HL-60/S4 (cell line): Measurements from ENCODE around the gene DNAH11.

ENCODE experiments used
- in situ Hi-C: fragments of 300-500 bp; cut with MboI; formaldehyde crosslinking; loops from 2 replicates; pipeline ENCODE4 v1.14.3; 2022; ENCODE audit warnings: low sequenced_read_pairs

Gene DNAH11

DNA sequence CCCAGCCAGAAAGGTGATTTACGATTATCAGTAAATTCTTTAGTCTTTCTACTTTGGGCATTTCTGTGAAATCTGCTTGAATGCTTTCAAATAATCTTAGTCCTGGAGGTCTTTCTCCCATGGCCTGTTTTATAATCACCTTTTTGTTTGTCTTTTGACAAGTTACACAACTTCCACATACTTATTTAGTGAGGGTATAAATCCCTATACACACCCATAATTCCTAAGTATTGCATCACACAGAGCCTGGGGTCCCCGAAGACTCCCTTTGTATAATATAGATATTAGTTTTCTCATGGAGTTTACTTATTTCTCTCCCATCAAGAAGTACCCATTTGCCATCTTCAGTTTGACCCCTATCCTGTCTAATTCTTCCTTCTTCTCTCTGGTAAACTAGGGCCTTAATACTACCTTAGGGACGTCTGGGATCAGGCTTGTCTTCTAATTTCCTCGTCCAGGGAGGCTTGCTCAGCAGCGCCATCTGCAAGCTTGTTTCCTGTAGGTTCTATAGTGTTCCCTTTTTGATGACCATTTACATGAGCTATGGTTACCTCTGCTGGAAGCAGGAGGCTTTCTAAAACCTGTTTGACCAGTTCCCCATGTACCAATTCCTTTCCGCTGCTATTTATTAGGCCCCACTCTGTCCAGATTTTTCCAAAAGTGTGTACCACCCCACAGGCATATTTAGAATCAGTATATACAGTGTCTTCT lies 8.1 kb downstream of the DNAH11 start:
- in situ Hi-C loops: no loop called here

DNA sequence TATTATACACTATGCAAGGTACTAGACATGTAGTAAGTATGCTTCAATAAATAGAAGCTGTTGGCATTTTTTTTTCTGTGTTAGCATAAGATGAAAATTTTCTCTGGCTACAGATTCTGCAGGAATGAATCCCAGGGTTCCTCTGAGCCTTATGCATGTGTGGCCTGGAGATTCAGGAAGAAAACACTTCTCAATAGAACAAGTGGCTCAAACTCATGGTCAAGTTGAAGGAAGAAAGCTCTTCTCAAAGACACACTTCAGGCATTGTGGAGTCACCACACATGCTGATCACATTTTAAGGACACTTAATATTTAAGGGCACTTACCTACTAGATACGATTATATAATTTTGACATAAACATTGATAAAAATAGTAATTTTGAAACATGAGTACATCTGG lies 19.5 kb downstream of the DNAH11 start:
- in situ Hi-C loops: no loop called here

DNA sequence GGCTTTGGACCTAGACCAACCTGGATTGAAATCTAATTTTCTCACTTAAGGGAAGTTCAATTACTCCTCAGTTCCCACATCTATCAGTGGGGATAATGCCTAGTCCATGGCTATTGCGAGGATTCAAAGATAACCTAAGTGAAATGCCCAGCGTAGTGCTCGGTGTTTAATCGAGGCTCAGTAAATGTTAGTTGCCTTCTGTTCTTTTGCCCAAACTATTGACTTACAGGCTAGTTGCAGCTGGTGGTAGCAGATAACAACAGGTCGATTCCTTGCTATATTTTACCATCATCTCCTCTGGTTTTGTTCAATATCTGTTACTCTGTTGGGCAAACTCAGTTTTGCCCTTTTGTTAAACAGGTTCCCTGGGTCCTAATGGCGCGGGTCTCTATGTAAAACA lies 22.8 kb downstream of the DNAH11 start:
- in situ Hi-C loops: no loop called here

DNA sequence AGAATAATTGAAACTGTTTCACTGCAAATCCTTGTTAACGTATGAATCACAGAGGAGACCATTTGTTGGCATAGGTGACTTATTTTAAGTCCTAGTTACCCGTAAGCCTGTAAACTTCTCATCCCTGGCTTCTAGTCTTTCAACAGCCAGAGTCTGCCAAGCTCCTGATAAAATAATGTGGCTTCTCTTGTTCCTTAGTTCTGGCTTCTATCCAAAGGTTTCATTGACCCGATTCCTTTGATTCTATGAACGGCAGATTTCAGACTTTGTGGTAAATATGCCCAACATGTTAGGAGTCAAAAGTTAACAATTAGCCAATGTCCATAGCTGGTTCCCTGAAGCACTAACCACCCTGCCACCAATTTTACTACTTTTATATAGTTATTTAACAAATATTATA lies 23.3 kb downstream of the DNAH11 start:
- in situ Hi-C loops: no loop called here

DNA sequence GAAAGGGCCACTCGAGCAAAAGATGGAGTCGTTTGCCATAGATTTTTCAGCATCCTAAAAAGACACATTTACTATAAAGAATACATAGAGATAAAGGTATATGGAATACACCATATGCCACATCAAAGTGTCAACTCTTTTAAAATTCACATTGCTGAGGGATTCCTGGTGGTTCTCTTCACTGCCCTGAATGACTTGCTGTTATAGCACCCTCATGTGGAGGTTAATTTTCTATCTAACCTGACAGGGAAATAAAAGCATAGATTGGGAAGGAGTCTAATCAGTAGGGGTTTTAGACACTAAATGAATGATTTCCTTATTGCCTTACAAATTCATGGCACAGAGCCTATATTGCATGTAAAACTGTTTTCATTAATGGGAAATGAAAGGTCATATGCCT lies 25.9 kb downstream of the DNAH11 start:
- in situ Hi-C loops: no loop called here

DNA sequence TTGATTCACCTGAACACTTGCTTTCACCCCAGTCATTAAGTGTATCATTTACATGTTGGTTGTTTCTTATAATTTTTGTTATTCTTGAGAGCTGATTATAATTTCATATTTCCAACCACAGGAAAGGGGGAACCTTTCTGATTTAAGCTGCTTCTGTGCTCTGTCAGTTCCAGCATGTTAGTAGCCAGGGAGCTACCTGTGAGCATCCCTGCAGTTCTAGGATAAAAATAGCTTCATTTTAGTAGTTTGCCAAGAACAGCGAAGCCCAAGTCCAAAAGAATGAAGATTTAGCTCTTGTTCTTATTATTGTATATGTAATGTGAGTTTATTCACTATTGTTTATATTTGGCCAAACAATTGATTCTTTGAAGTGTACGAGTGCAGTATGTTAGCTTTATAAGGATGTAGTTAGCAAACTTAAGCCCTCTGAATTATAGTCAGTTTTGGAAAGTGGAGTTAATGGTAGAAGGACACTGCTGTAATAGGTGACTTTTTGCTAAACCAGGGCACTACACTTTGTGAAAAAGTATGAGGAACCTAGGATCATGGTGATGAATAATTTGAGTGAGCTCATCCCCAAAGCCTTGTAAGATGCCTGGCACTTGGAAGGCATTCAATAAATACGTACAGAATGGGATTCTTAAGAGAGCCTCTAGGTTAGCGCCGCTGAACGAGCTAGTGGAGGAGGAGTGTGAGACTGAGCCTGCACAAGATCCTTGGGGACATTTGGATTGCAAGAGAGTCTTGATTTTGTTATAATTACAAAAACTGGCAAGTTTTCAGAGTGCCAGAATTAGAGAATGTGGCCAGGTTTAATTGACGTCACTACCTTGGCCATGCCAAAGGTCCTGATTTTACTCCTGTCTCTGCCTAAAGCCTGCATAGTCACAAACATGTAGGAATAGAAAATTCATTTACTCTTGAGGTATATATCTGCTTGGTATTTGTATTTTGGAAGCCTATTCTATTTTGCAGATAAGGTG lies 29.8 kb downstream of the DNAH11 start:
- in situ Hi-C loops: no loop called here

DNA sequence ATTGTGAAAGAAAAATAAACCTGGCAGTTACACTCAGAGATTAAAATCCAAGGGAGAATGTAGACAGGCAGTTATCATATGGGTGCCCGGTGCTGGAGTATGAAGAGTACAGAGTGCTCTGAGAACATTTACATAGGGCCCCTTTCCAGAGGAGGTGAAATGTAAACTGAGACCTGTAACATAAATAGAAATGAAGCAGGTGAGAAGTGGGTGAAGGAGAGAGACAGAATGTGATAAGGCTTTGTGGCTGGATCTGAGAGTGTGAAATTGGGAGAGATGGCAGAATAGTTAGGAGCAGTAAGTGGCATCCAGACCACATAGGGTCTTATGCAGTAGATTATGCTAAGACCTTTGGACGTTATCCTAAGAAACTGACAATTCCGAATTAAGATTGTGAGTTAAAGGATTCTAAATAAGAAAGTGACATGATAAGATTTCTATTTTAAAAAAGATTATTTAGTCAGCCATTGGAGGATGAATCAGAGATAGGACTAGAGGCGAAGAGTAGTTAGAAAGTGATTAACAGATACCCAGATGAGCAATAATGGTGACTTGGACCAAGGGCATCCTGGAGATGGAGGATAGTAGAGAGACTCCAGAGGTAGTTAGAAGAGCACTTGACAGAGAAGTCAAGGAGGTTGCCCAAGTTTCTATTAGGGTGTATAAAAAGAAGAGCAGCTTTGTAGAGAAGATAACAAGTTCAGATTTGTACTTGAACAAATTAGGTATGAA lies 36.7 kb downstream of the DNAH11 start:
- in situ Hi-C loops: no loop called here

DNA sequence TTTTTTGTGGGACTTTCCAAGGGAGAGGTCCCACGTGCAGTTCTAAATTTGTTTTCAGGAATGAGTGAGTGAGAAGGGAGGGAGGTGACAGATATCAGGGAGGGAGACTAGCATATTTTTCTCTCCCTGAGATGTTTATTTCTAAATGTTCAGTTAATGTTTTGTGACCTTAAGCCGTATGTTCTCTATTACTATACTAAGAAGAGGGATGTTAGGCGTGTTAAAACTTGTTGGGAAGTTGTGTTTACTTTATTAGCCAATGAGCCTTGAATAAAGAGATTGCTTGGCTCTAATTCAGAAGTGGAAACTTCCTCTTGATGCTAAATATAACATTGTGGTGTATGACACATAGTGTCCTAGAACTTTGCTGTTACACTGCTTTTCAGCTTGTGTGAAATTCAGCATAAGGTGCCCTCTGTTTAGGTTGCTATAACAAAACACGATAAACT lies 37.3 kb downstream of the DNAH11 start:
- in situ Hi-C loops: no loop called here

DNA sequence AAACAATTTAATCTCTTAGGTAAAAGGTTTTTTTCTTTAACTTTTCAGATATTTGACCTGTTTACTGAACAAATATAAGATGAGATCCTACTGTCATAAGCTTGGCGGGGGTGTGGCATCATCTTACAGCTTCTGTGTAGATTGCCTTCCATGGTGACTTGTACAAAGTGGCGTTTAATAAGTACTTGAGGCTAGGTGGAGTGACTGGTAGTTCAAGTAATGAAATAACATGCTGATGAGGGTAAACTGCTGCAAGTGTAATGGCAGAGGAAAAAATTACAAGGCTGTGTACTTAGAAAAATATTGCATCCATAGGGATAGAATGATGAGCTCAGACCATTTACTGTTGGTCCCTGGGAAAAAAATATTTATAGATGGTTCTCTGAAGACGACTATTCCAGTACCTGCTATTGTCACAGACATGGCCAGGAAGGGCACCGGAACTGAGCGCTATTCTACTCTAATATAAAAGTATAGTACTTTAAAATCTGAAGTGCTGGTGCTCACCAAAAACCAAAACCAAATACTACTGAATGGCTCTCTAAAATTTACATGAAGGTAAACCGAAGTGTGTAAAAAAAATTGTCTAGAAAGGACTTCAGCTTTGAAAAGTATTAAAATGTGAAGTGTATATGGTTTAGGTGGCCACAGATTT lies 42.4 kb downstream of the DNAH11 start:
- in situ Hi-C loops: no loop called here

DNA sequence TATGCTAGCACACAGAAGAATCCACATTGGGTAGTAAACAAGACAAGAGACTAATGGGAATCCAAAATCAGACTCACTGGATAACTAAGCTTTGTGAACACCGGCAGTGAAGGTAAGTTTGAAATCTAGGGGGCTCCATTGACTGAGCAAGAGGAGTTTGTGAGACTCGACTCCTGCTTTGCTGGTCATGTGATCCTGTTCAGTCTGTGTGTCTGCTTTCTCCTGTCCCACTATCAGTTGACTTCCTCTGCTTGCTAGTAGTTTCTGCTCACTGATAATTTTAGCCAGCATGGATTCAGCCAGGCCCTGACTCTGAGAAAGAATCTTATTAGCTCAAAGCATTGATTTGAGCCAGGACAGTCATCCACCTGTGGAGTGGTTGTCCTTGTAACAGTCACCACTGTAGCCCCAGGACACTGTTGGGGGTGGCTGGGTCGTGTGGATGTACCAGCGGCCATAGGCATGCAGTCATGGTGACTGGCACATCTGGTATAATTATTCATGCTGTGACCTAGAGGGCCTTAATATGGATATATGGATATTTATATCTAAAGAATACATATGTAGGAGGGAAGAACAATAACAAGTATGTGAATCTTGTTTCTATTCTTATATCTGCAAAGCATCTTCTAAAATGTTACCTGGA lies 44.4 kb downstream of the DNAH11 start:
- in situ Hi-C loops: no loop called here

DNA sequence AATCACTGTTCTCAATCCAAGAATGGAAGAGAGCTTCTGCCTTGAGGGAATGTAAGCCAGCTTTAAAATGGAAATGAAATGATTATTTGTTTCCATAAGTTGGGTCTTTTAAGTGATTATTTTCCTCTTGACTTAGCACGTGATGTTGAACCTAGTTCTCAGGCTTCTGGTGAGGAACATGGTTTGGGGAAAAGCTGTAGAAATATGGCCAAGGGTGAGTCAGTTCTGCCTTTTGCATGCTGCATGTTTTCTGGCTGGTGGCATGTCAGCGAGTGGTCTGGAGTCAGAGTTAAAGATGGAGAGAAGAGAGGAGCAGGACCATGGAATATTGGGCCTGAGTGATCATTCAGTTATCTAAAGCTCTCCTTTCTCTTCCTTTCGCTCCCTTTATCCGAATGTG lies 54.0 kb downstream of the DNAH11 start:
- in situ Hi-C loops: no loop called here

DNA sequence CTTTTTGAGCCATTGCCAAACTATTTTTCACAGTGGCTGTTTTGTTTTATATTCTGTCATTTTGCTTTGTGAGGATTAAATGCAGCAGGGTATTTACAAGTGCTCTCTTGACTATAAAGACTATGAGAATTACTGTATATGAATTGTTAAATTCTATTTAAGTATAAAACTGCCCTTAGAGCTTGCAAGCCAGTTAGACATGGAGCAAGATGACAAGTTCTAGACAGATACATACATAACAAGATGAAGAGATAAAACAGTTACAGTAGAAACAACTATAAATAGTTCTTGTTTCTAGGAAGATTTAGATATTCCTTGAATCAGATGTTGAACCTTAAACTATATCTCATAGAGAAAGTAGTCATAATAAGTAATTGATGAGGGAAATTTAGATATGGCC lies 60.6 kb downstream of the DNAH11 start:
- in situ Hi-C loops: no loop called here

DNA sequence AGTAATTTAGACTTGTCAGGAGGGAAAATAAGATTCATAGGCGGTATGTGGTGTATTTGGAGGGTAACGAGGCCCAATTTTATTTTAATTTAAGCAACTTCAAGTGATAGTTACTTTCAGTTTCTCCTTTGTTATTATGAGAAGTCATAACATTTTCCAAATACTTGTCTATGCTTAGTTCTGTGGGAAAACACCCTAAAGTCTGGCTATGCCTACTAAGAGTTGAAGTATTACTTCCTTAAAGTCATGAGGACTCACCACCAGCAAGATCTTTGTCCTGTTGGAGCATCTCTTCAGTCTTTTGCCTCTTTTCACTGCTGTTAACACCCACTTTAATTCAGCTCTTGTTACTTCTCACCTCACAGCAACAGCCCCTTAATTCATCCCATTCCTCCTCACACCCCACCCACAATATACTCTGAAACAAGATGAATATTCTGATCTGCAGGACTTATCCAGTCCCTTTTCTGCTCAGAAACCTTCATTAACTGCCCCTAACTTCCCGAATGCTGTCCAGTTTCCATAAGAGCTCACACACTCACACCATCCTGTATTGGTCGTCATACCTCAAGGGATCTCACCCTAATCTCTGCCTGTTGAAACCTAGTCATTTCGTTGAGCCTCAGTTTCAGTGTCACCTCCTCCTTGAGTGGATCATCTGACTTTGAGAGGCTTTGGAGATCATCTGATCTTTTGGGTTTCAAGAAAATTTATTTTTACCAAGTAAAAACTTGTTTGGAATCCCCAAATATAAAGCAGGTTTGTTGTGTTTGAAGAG lies 61.3 kb downstream of the DNAH11 start:
- in situ Hi-C loops: no loop called here

DNA sequence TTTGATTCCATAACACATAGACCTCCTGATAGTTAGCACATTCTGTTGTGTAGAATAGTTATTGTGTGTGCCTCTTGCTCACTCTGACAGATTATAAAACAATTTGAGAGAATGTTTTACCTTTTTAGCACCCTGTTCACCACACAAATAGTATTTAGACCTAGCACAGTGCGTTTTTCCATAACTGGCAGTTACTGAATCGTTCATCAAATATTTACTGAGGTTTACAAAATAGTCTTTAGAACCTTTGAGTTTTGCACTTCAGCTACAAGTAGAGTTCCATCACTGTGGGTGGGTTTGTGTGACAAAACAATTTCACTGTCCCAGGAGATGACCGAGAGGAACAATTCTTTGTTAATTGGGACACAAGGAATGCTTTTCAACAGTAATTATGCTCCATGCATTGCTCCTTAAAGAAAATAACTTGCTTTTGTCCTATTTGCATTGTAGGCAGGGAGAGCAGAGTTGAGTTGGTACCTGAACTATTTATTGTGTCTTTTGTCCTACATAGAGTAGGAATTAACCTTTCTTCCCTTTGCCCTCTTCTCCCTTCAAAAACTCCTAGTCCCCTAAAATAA lies 62.3 kb downstream of the DNAH11 start:
- in situ Hi-C loops: no loop called here

DNA sequence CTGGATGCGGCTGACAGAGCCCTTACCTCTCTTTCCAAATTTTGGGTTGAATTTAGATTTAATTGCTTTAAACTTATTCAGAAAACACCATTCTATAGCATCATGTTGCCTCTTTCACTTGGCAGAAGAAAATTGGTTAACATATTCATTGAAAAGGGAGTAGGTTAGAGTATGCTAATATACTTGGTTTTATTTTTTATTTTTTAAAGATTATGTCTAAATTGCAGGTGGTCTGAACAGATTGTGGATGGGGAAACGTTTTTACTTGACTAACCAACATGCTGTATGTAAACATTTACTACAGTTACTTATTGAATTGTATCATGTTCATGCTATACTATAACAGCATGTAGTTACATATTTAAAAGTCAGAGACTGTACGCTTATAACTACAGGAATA lies 65.6 kb downstream of the DNAH11 start:
- in situ Hi-C loops: no loop called here

DNA sequence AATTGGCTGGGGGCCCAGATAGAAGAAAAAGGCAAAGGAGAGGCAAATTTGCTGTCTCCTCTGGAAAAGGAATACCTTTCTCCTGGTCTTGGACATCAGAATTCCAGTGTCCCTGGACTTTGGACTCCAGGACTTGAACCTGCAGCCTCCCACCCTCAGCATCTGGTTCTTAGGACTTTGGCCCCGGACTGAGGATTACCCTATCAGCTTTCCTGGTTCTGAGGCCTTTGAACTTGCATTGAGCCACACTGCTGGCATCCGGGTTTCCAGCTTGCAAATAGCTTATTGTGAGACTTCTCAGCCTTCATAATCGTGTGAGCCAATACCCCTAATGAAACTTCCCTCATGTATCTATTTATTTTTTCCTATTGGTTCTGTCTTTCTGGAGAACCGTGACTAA lies 68.3 kb downstream of the DNAH11 start:
- in situ Hi-C loops: no loop called here

DNA sequence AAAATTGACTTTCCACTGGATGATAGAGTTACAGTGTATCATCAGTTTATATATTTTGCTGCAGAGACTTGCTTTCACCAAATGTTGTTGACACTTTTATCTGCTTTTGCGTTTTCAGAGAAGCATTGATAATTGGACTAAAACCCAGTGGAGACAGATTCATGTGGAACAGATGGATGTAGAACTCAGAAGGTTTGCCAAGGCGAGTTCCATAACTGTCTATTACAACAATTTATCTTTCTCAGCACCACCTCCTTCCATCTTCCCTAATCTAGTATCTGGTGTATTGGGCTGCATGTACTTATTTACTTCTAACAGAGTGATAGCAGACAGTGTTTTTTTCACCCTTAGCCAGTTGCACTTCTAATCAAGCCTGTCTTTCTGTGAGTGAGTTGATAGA lies 73.3 kb downstream of the DNAH11 start:
- in situ Hi-C loops: no loop called here

DNA sequence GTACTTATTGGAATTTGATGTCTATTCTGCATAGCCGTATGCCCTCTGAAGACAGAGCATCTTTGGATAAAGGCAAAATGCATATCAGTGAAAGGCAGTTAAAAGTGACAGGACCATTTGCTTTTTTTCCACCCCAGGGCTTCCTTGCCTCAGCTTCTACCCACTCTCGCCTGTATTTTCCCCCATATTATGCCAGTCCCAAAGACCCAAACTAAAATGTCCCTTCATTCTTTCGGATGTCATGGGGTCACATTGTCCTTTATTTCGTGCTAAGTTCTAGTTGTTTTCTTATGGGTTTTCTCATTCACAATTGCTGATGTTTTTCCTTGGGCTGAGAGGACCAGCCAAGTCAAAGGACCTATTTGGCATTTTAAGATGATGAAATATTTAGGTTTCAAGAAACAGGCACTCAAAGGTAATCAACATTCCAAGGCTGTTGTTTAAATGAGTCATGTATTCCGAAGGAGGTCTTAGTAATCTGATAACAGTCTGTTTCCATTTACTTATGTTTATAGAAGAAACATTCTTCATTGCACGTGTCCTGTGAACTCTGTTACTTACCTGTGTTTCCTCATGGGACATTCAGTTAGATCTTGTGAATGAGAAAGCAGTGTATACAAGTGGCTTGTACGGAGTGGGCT lies 74.1 kb downstream of the DNAH11 start:
- in situ Hi-C loops: no loop called here

DNA sequence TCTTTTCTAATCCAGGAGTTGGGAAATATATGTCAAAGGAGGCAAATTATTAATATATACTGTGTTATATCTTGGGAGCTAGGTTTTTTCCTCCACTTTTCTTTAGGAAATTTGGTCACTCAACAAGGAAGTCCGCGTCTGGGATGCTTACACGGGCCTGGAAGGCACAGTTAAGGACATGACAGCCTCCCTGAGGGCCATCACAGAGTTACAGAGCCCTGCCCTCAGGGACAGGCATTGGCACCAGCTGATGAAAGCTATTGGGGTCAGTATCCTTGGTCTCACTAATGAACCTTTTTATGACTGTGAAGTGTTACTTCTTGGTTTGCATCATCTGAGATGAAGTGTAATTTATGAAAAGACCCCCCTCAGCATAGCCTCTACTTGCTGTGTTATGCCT lies 74.7 kb downstream of the DNAH11 start:
- in situ Hi-C loops: no loop called here
